ENCODE results near the gene ATP2C2. TPM values are rescaled to one million over a fixed set of nuclear protein-coding genes. Genes with fewer than 3 reads are reported as not detected.

Gene ATP2C2
- total and polyA plus RNA-seq, 2 donors (not counting 1 experiment from before 2014, with no cell fraction given), result not detected

- H3K79me2 ChIP-seq (ENCODE audit: control insufficient read depth, insufficient read depth, low read length), result no peaks in the 10 kb centered on the region
- H3K9me3 ChIP-seq (ENCODE audit: control insufficient read depth, insufficient read depth, low read depth, low read length), result no peaks in the 10 kb centered on the region
- no peak overlapping the region for H3K9ac ChIP-seq (ENCODE audit: insufficient read depth, low read length)
- no peak overlapping the region for H3K27ac ChIP-seq (ENCODE audit: insufficient read depth, low read length)
- no peaks in the 10 kb centered on the region for H4K20me1 ChIP-seq (ENCODE audit: control insufficient read depth, extremely low read depth, insufficient read depth, low read length)
- H2AFZ ChIP-seq (ENCODE audit: low read length), result no peak overlapping the region
- H3K4me1 ChIP-seq (ENCODE audit: control insufficient read depth, extremely low read depth, insufficient read depth, low read length), result no peaks in the 10 kb centered on the region
- DNase-seq (ENCODE audit: low read depth in 2 of 2), result no peak
- H3K4me2 ChIP-seq (ENCODE audit: extremely low read depth, insufficient read depth, low read length), result no peak overlapping the region
- H3K36me3 ChIP-seq (ENCODE audit: control insufficient read depth, insufficient read depth, low read length), result peaks cover 19% of the 10 kb centered on the region
- H3K27me3 ChIP-seq (ENCODE audit: control insufficient read depth, insufficient read depth, low read length), result no peaks in the 10 kb centered on the region
- TF ChIP-seq, protein P1, sequence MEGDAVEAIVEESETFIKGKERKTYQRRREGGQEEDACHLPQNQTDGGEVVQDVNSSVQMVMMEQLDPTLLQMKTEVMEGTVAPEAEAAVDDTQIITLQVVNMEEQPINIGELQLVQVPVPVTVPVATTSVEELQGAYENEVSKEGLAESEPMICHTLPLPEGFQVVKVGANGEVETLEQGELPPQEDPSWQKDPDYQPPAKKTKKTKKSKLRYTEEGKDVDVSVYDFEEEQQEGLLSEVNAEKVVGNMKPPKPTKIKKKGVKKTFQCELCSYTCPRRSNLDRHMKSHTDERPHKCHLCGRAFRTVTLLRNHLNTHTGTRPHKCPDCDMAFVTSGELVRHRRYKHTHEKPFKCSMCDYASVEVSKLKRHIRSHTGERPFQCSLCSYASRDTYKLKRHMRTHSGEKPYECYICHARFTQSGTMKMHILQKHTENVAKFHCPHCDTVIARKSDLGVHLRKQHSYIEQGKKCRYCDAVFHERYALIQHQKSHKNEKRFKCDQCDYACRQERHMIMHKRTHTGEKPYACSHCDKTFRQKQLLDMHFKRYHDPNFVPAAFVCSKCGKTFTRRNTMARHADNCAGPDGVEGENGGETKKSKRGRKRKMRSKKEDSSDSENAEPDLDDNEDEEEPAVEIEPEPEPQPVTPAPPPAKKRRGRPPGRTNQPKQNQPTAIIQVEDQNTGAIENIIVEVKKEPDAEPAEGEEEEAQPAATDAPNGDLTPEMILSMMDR (conservative IDR thresholded peaks at IDR 0.05 in 1 of 2, IDR thresholded peaks at IDR 0.05 in 1 of 2; ENCODE audit: low read depth in 1 of 2, low read length in 2 of 2), result no peak
- TF ChIP-seq EZH2 (IDR thresholded peaks at IDR 0.05; ENCODE audit: low read length, missing control alignments), result no peak
- no peak overlapping the region for H3K4me3 ChIP-seq (replicated peaks in 1 of 4; ENCODE audit: control extremely low read depth in 1 of 4, insufficient read depth in 1 of 4, low read depth in 3 of 4, low read length in 4 of 4)
Measured at GRCh38 chr16:84486126-84486525, 117.8 kb downstream of the ATP2C2 start.

DNA sequence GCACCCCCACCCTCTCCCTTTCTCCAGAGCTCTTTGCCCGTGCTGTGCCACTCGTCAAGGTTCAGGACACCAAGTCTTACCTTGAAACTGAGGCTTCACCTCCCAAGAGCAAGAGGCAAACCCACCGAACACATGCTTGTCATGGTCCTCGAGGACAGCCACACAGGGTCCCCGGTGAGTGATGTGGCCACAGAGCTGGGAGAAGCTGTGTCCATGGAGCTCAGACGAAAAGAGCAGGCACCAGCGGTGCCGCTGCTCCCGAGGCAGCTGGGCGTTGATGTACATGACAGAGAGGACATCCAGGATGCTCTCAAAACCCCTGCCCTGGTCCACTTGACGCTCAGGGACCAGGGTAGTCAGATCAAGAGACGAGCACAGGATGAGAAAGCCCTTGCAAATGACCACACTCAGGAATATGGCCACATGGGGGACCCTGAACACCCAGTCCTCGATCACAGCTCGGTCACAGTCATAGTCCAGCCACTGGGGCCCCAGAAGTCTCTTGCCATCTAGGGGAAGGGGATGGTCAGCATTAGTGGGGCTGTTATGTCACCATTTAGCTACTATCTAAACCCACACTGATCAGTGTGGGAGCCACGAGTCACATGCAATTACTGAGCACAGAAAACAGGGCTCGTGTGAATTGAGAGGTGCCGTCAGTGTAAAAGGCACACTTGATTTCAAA is 118.4 kb downstream of the ATP2C2 start:
- Histone ChIP-seq H4K20me1 (ENCODE audit: control insufficient read depth, extremely low read depth, insufficient read depth, low read length) (no peaks in the 10 kb centered on the region), H3K36me3 (ENCODE audit: control insufficient read depth, insufficient read depth, low read length) (peaks cover 16% of the 10 kb centered on the region), H3K27ac (ENCODE audit: insufficient read depth, low read length) (no peak overlapping the region), H3K27me3 (ENCODE audit: control insufficient read depth, insufficient read depth, low read length) (no peaks in the 10 kb centered on the region), H2AFZ (ENCODE audit: low read length) (no peak overlapping the region), H3K9me3 (ENCODE audit: control insufficient read depth, insufficient read depth, low read depth, low read length) (no peaks in the 10 kb centered on the region), H3K4me2 (ENCODE audit: extremely low read depth, insufficient read depth, low read length) (no peak overlapping the region), H3K9ac (ENCODE audit: insufficient read depth, low read length) (no peak overlapping the region), H3K4me1 (ENCODE audit: control insufficient read depth, extremely low read depth, insufficient read depth, low read length) (no peaks in the 10 kb centered on the region), H3K4me3 (replicated peaks in 1 of 4; ENCODE audit: control extremely low read depth in 1 of 4, insufficient read depth in 1 of 4, low read depth in 3 of 4, low read length in 4 of 4) (no peak overlapping the region), H3K79me2 (ENCODE audit: control insufficient read depth, insufficient read depth, low read length) (no peaks in the 10 kb centered on the region)
- no peak for DNase-seq (ENCODE audit: low read depth in 2 of 2)
- TF ChIP-seq, protein P1 (conservative IDR thresholded peaks at IDR 0.05 in 1 of 2, IDR thresholded peaks at IDR 0.05 in 1 of 2; ENCODE audit: low read depth in 1 of 2, low read length in 2 of 2), result no peak
- no peak for TF ChIP-seq EZH2 (IDR thresholded peaks at IDR 0.05; ENCODE audit: low read length, missing control alignments)

DNA sequence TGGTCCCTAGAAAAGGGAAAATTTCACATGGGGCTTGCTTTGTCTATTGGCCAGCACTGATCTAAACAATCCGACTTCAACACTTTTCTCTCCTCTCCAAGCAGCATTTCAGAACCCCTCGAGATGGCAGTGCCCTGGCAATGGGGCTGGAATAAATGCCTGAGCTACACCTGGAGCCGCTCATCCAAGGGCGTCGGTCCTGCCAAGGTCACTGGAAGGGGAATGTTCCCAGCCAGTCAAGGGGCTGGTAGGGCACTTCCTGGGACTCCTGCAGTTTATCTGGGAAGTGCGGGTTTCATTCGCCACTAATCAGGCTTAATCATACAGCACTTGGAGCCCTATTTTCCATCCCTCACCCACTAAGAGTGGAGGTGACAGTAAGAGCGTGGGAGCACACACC is 119.0 kb downstream of the ATP2C2 start:
- H2AFZ ChIP-seq (ENCODE audit: low read length), result no peak overlapping the region
- H3K27me3 ChIP-seq (ENCODE audit: control insufficient read depth, insufficient read depth, low read length), result no peaks in the 10 kb centered on the region
- no peak overlapping the region for H3K27ac ChIP-seq (ENCODE audit: insufficient read depth, low read length)
- DNase-seq (ENCODE audit: low read depth in 2 of 2), result no peak
- H3K4me3 ChIP-seq (replicated peaks in 1 of 4; ENCODE audit: control extremely low read depth in 1 of 4, insufficient read depth in 1 of 4, low read depth in 3 of 4, low read length in 4 of 4), result no peak overlapping the region
- H3K4me1 ChIP-seq (ENCODE audit: control insufficient read depth, extremely low read depth, insufficient read depth, low read length), result no peaks in the 10 kb centered on the region
- no peaks in the 10 kb centered on the region for H3K79me2 ChIP-seq (ENCODE audit: control insufficient read depth, insufficient read depth, low read length)
- H3K9me3 ChIP-seq (ENCODE audit: control insufficient read depth, insufficient read depth, low read depth, low read length), result no peaks in the 10 kb centered on the region
- TF ChIP-seq, protein P1 (conservative IDR thresholded peaks at IDR 0.05 in 1 of 2, IDR thresholded peaks at IDR 0.05 in 1 of 2; ENCODE audit: low read depth in 1 of 2, low read length in 2 of 2), result no peak
- TF ChIP-seq EZH2 (IDR thresholded peaks at IDR 0.05; ENCODE audit: low read length, missing control alignments), result no peak
- H3K36me3 ChIP-seq (ENCODE audit: control insufficient read depth, insufficient read depth, low read length), result peaks cover 16% of the 10 kb centered on the region
- H3K9ac ChIP-seq (ENCODE audit: insufficient read depth, low read length), result no peak overlapping the region
- no peaks in the 10 kb centered on the region for H4K20me1 ChIP-seq (ENCODE audit: control insufficient read depth, extremely low read depth, insufficient read depth, low read length)
- H3K4me2 ChIP-seq (ENCODE audit: extremely low read depth, insufficient read depth, low read length), result no peak overlapping the region

Data from fibroblast of lung (primary cell).